Glomerular endothelial cell (primary cell): ENCODE results near the gene PLAAT3. TPM values are rescaled to one million over a fixed set of nuclear protein-coding genes. Genes with fewer than 3 reads are reported as not detected.
"Not testable (repeated sequence)": the region's sequence is repeated elsewhere in the genome, so short reads cannot be mapped to it uniquely, and the experiment has no call there.

ENCODE experiments used
- DNase-seq: peaks from one replicate; pipeline ENCODE4 v3.0.0-alpha.2; 2011; ENCODE audit warnings: low read depth, low spot score; ENCODE audit errors: extremely low read depth
- total RNA-seq: library from RNA; depleted of rRNA; stranded (reverse); fragments of >200 nt; gene quantifications from 2 replicates; pipeline ENCODE4 v1.2.3, GENCODE V29; 2015

PLAAT3 gene
- total RNA-seq, 1 donor from 2014 or later = 21.7 TPM

DNA sequence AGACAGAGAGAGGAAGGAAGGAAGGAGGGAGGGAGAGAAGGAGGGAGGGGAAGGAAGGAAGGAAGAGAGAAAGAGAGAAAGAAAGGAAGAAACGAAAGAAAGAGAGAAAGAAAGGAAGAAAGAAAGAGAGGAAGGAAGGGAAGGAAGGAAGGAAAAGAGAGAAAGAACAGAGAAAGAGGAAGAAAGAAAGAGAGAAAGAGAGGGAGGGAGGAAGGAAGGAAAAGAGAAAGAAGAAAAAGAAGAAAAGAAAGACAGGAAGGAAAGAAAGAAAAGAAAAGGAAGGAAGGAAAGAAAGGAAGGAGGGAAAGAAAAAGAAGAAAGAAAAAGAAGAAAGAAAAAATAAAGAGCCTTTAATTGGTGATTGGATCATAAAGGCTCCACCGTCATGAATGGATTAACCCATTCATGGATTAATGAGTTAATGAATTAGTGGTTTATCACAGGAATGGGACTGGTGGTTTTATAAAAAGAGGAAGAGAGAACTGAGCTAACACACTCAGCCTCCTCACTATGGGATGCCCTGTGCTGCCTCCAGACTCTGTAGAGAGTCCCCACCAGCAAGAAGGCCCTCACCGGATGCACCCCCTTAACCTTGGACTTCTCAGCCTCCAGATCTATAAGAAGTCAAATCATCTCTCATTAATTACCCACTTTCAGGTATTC is 42.1 kb downstream of the PLAAT3 start:
- no peak for DNase-seq

DNA sequence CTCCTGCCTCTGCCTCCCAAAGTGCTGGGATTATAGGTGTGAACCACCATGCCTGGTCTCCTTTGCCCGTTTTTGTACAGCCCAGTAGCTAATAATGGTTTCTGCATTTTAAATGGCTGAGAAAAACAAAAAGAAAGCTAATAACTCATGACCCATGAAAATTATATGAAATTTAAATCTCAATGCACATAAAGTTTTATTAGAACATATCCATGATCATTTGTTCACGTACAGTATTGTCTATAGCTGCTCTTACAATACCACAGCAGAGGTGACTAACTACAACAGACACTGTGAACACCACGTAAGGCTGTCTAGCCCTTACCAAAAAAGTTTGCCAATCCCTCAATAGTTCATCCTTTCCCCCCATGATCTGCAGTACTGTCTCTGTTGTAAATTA is 44.7 kb downstream of the PLAAT3 start:
- no peak for DNase-seq

DNA sequence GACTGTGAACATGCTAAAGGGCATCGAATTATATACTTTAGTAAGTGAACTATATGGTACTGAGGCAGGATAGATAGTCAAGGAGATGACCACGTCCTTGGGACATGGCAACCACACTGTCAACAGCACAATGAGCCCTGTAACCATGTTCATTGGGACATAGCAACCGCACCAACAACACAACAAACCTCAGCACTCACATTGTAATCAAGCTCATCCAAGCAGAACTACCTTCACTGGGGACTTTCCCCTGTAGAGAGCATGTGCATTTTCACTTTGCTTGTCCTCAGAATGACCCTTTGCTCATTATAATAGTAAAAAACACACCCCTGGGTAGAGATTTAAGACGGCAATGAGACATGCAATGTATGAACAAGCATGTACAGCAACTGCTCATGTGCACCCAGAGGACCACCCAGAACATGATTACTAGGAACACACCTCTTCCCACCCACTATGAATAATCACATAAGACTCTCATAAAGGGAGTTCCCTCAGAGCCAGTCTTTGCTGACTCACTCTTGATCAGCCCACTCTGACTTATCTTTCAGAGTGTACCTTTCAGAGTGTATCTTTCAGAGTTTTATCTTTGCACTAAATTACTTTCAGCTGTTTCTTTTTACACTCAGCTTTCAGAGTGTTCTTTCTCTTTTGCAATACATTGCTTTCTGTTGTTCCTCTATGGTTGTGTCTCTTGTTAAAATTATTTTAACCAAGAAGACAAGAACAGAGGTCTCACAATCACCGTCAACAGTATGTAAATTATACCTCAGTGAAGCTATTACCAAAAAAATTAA is 47.0 kb downstream of the PLAAT3 start:
- peak; percentile 12 for DNase-seq

DNA sequence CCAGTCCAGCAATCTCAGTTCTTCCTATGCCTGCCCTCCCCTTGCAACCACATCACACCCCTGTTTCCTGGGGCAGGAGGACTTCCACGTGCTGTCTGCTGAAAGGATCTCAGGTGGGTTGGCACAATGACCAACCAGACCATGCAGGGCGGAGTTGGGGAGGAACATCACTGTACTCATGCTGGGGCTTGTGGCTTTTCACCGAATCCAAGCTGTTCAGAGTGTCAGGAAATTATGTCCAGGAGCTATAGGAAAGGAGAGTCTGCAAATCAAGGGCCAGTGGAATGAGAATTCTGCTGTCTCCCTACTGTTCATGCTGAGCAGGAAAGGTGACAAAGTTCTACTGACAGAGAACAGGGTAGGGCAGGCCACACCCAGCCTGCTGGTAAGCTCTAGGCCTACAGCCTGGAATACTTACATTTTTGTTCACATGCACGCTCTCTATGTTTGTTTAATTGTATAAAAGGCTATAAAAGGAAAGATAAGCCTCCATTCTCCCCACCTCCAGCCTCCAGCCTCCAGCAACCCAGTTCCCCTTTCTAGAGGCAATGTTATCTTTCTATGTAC is 49.4 kb downstream of the PLAAT3 start:
- DNase-seq = no peak

DNA sequence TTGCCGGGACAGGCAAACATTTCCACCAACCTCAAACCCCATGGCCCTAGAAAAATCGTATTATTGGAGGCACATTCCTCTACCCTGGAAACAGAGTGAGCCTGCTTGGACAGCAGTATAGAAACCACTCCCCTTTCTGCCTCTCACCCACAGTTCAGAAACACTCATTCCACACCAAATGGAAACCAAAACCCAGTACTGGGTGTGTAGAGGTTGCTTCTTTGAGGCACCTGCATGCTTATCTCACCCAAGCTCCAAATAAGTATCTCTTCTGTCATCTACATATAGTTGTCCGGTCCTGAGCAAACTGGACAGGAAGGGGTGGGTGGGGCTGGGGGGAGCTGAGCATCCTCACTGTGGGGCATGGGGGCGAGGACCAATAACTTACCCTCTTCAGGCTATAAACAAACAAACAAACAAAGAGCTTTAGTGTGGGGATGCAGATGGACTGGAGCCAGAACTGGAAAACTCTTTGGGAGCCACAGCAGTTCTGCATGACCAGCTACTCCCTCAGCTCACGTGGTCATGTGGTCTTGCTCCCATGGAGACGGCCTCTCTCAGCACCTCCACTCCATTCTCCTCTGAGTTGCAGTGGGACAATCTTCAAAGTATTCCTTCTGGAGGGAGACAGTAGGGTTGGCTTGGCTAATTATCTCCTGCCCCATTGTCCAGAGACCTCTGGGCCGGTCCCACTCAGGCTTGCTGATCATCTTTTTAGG is 50.0 kb downstream of the PLAAT3 start:
- DNase-seq = no peak

DNA sequence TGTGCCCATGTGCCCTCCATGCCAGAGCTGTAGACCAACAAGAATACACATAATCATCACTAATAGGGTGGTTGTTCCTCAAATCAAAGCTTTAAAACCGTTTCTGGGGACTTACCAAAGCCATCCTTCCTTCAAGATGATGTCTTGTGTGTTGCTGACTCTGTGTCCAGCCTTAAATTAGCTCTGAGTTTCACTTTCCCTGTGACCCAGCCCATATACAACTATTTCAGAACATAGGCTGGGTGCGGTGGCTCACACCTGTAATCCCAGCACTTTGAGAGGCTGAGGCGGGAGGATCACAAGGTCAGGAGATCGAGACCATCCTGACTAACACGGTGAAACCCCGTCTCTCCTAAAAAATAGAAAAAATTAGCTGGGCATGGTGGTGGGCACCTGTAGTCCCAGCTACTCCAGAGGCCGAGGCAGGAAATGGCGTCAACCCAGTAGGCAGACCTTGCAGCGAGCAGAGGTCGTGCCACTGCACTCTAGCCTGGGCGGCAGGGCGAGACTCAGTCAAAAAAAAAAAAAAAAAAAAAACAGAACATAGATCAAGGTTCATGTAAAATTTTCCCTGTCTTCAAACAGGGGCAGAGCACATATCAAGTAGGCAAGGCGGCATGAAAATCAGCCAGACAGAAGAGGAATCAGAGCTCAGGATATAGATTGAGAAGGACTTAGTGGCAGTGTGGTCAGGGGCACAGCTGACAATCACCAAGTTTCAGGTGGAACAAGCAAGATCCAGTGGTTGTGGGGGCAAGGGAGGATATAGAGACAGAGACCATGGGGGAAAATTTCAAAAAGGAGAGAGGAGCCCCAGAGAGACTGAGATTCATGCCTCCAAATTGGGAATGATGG is 50.8 kb downstream of the PLAAT3 start, which contains the start of gene PLAAT2:
TSS of gene PLAAT2 (minus strand) at position 179 of the 855 bp plus-strand sequence. CDS start at position 124, 55 bp downstream.
- DNase-seq = no peak

DNA sequence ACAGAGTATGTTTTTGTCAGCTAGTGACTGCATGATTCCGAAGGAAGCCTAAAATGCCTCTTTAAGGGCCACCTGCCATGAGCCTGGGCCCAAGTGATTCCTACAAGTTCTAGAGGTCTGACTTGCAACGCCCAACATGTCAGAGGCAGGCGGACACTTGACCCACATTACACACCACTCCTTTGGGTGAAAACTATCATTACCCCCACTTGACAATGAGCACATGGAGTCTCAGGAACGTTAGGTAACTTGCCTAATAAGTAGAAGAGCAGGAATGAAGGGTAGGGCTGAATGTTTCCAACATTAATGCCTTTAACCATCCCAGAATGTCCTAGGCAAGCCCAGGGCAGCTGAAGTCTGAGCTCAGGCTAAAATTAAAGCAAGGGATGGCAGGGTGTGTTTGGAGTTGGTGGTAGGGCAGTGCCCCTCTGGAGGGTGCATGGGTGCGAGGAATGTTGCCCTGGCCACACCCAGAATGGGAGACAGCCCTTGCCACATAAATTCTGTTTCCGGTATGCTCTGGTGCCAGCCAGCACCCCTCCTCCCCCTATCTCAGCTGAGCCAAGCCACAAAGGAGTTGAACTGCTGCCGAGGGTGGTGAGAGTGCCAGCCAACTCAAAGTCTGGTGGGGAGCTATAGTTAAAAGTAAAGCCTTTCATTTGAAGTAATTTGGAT is 53.6 kb downstream of the PLAAT3 start:
- no peak for DNase-seq

DNA sequence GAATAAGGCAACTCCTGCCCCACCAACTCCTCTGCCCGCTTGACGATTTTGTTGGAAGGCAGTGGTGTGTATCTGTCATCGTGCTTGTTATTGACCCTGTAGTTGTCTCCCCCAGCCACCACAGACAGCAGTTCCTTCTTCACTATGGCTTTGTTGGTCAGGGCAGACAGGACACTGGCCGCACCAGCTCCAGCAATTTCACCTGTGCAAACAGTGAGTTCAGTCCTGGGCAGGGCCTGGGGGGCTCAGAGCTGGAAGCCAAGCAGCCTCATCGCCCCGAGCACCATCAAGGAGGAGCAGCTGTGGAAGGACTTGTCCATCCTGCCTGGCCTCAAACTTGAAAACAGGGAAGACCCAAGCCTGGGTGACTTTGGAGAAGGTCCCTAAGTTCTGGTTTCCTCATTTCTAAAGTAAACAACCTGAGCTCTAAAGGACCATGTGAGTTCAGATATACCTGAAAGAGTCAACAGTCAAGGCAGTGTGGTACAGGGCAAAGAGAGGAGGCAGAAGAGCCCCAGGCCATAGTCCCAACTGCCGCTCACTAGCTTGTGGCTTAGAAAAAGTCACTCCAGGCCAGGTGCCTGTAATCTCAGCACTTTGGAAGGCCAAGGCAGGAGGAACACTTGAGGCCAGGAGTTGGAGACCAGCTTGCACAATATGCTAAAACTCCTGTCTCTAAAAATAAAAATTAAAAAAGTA is 55.6 kb downstream of the PLAAT3 start:
- no peak for DNase-seq

DNA sequence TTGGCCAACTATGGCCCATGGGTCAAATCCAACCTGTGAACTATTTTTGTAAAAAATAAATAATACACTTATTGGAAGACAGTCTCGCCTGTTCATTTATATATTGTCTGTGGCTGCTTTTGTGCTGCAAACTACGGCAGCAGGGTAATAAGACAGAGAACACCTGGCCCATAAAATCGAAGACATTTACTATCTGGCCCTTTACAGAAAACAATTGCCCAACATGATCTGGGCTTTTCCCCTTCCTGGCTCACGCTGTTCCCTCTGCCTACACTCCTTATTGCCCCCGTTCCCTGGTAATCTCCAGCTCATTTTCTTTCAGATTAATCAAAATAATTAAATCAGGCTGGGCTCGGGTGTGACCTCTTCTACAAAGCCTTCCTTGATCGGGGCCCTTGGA is 56.7 kb downstream of the PLAAT3 start:
- no peak for DNase-seq

DNA sequence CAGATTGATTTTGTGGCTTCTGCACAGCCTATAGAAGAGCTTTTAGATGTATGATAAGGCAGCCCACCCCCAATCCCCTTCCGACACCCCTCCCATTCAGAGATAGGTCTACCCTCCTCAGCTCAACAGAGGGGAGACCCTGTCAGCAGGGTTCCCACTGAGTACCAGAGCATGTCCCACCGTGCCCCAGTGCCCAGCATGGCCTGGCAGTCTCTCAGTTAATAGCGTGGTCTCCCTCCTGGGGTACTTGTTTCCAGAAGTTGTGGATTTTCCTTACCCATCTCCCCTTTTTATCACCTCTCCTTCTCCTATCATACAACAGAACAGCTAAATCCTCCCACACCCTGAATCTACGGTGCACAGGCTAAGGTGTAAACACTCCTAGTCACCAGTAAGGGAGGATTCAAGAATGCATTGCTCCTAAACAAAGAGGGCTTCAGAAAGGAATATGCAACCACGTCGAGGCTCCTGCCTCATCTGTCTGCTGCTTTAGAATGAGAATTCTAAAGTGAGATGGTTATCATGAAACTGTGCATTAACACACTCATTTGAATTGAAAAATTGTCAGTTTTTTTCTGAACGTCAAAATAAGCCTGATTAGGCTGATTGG is 57.7 kb downstream of the PLAAT3 start:
- DNase-seq = no peak

DNA sequence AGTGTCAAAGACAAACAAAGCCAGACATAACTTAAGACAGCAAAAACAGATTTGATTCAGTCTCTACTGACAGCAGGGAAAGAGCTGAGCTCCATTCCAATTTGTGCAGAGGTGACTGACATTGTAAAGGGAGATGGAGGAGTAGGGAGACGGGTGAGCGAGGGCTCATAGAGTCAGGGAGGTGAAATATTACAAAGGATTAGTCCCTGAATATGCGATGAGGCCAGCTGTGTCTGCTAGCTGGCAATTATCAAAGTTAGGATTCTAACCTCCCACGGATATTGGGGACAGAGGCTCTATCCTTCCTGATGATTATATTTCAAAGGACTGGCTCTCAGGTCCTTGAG is 59.4 kb downstream of the PLAAT3 start:
- DNase-seq = no peak

DNA sequence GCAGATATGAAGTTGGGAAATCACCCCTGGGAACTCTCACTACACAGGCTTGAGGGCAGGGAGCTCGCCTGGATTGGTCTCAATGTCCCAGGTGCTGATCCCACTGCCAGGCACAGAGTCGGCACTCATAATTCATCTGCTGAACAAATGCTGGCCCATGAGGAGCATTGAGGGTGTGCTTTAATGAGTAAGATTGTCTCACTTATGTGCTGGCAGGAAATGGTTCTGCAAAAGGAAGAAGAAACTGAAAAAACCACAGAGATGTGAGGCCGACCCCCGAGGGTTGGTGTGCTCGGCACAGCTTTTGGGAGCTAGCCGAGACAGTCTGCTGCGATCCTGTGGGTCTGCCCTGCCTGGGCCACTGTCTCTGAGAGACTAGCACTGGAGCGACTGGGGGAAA is 60.5 kb downstream of the PLAAT3 start:
- no peak for DNase-seq

DNA sequence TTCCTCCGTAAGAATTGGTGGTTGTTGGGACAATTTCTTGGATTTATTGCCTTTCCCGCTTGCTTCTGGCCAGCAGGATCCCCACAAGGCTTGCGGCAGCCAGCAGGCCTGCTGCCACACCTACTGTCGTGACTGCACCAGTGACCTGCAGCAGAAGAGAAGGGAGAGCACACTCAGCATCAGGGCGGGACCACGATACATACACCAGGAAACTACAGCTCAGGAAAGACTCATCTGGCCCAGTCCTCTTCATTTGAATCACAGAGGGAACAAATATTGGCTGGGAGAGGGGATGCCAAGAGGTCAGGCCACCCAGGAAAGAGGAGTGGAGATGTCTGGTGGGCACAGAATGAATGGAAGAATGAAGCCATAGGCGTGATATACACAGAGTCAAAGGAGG is 61.3 kb downstream of the PLAAT3 start:
- DNase-seq = no peak

DNA sequence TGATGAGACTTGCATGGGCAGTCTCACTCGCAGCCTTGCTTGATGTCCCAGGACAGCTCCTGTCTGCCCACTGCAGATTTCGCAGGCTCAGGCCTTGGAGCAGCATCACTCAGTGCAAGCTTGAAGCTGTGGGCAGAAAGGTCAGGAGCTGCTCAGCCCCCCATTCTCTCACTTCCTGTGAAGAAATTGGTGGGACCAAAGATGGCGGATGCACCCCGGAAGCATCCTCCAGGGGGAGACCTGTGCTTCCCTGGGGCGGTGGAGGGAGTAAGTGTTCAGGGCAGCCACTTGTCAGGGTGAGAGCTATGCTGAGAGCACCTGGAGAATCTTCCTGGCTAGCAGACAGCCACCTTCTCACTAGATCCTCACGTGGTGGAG is 62.4 kb downstream of the PLAAT3 start:
- DNase-seq = no peak

DNA sequence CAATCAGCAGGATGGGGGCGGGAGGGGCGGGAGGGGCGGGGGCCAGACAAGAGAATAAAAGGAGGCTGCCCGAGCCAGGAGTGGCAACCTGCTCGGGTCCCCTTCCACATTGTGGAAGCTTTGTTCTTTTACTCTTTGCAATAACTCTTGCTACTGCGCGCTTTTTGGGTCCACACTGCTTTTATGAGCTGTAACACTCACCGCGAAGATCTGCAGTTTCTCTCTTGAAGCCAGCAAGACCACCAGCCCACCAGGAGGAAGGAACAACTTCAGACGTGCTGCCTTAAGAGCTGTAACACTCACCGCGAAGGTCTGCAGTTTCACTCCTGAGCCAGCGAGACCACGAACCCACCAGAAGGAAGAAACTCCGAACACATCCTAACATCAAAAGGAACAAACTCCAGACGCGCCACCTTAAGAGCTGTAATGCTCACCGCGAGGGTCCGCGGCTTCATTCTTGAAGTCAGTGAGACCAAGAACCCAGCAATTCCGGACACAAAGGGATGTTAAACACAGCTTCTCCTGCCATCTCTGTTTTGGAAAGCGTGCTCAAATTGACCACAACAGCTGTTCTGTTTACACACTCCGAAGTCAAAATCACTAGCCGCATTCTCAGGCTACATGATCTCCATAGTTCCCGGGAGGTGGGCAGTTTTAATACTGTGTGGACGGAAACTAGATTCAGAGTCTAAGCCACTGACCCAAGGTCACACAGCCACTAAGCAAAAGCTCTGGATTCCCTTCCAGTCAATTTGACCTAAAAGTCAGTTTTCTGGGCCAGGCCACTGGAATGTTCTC is 62.9 kb downstream of the PLAAT3 start:
- DNase-seq = no peak

DNA sequence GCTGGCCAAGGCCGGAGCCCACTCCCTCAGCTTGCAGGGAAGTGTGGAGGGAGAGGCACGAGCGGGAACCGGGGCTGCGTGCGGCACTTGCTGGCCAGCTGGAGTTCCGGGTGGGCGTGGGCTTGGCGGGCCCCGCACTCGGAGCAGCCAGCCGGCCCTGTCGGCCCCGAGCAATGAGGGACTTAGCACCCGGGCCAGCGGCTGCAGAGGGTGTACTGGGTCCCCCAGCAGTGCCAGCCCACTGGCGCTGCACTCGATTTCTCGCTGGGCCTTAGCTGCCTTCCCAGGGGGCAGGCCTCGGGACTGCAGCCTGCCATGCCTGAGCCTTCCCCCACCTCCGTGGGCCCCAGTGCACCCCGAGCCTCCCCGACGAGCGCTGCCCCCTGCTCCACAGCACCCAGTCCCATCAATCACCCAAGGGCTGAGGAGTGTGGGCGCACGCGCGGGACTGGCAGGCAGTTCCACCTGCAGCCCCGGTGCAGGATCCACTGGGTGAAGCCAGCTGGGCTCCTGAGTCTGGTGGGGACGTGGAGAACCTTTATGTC is 64.0 kb downstream of the PLAAT3 start:
- DNase-seq = not testable (repeated sequence)

DNA sequence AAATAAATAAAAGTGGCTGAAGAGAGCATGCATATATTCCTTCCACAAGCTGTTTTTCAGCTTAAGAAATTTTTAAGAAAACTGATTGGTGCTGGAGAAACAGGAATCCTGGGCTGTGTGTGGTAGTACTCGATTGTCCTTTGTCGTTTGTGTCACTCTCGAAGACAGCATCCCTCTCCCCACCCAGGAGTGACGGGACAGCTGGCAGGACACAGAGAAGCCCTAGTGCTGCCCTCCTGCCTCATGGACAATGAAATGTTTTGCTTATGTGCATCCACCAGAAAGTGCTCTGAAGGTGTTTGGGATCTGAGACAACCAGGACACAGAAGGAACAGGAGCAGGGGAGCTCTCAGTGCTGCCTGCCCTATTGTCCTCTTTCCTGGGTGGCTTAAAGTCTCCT is 64.8 kb downstream of the PLAAT3 start:
- no peak for DNase-seq

DNA sequence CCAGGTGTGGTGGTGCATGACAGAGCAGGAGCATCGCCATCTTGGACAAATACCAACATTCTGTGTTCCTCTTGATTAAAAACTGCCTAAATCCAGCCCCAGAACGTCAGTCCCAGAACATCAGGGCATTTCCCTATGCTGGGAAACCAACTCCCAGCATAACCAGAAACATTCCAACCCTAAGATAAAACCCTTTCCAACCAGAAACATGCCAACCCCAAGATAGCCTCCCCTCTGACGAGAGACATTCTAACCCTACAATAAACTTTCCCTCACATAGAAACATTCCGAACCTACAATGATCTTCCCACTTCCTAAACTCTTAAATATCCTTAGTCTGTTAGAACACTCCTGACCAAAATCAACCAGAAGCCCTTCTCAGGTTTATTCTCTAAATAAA is 66.1 kb downstream of the PLAAT3 start:
- no peak for DNase-seq
